DOHH2 (cell line): ENCODE results near the gene PMPCA.

Experiments
- EZH2phosphoT487 ChIP-seq: fragments of 200-600 bp; sonication (generic); IDR thresholded peaks from 2 replicates; pipeline ENCODE4 v1.6.1; 2017; ENCODE audit warnings: borderline replicate concordance, mild to moderate bottlenecking, antibody characterized with exemption, low read length, moderate library complexity, mixed read lengths
- TF ChIP-seq, protein P1 (sequence below): fragments of 200-600 bp; sonication (generic); IDR thresholded peaks from one replicate; pipeline ENCODE4 v1.5.1; 2014; ENCODE audit warnings: antibody characterized with exemption, mild to moderate bottlenecking, low read depth, low read length; ENCODE audit not compliant: poor library complexity, severe bottlenecking

DNA sequence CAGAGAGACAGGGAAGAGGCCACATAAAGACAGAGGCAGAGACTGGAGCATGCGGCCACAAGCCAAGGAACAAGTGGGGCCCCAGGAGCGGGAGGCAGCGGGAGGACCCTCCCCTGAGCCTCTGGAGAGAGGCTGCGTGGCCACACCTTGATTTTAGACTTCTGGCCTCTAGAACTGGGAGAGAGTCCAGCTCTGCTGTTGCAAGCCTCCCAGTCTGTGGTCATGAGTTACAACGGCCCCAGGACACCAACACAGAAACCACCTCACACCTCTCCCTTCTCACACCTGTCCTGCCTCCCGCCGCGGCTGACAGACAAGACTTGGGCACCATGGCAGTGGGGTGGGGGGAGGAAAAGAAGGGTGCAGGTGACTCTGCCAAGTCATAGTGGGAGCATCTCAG lies 27.0 kb downstream of the PMPCA start:
- TF ChIP-seq, protein P1, sequence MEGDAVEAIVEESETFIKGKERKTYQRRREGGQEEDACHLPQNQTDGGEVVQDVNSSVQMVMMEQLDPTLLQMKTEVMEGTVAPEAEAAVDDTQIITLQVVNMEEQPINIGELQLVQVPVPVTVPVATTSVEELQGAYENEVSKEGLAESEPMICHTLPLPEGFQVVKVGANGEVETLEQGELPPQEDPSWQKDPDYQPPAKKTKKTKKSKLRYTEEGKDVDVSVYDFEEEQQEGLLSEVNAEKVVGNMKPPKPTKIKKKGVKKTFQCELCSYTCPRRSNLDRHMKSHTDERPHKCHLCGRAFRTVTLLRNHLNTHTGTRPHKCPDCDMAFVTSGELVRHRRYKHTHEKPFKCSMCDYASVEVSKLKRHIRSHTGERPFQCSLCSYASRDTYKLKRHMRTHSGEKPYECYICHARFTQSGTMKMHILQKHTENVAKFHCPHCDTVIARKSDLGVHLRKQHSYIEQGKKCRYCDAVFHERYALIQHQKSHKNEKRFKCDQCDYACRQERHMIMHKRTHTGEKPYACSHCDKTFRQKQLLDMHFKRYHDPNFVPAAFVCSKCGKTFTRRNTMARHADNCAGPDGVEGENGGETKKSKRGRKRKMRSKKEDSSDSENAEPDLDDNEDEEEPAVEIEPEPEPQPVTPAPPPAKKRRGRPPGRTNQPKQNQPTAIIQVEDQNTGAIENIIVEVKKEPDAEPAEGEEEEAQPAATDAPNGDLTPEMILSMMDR = no peak
- no peak for TF ChIP-seq EZH2phosphoT487
